ENCODE measurements around the gene CASK.

Gene CASK

GRCh38 chrX:41881166-41881565 is 42.2 kb downstream of the CASK start (continued):
- TF ChIP-seq PATZ1 (CRISPR knock-in tag; IDR thresholded peaks at IDR 0.05; ENCODE audit: borderline replicate concordance), result no peak

GRCh38 chrX:41877167-41877566 is 46.2 kb downstream of the CASK start:
- no peak for ATAC-seq
- TF ChIP-seq ZFP3 (CRISPR knock-in tag; IDR thresholded peaks at IDR 0.05), result no peak
- no peak for TF ChIP-seq ZC3H10 (CRISPR knock-in tag; IDR thresholded peaks at IDR 0.05)
- TF ChIP-seq CSDC2 (CRISPR knock-in tag; IDR thresholded peaks at IDR 0.05), result no peak
- no peak for TF ChIP-seq TOX (CRISPR knock-in tag; IDR thresholded peaks at IDR 0.05; ENCODE audit: borderline replicate concordance)
- no peak for TF ChIP-seq SNAI2 (CRISPR knock-in tag; IDR thresholded peaks at IDR 0.05)
- TF ChIP-seq RARB (CRISPR knock-in tag; IDR thresholded peaks at IDR 0.05), result no peak
- no peak for TF ChIP-seq PPARA (CRISPR knock-in tag; IDR thresholded peaks at IDR 0.05; ENCODE audit: borderline replicate concordance)
- TF ChIP-seq ZFP30 (CRISPR knock-in tag; IDR thresholded peaks at IDR 0.05), result no peak

GRCh38 chrX:41875142-41875541 is 48.2 kb downstream of the CASK start:
- TF ChIP-seq CSDC2 (CRISPR knock-in tag; IDR thresholded peaks at IDR 0.05) (no peak), RARB (CRISPR knock-in tag; IDR thresholded peaks at IDR 0.05) (no peak), ESRRG (CRISPR knock-in tag; IDR thresholded peaks at IDR 0.05) (no peak), TCF4 (CRISPR knock-in tag; IDR thresholded peaks at IDR 0.05; ENCODE audit: borderline replicate concordance) (no peak), ZNF70 (CRISPR knock-in tag; IDR thresholded peaks at IDR 0.05) (no peak)
- no peak for ATAC-seq

- TF ChIP-seq CSDC2 (CRISPR knock-in tag; IDR thresholded peaks at IDR 0.05) (no peak), PATZ1 (CRISPR knock-in tag; IDR thresholded peaks at IDR 0.05; ENCODE audit: borderline replicate concordance) (no peak), TCF4 (CRISPR knock-in tag; IDR thresholded peaks at IDR 0.05; ENCODE audit: borderline replicate concordance) (no peak), ZNF8 (CRISPR knock-in tag; IDR thresholded peaks at IDR 0.05) (no peak), OSR1 (CRISPR knock-in tag; IDR thresholded peaks at IDR 0.05) (no peak), BACH2 (CRISPR knock-in tag; IDR thresholded peaks at IDR 0.05; ENCODE audit: borderline replicate concordance) (no peak), GLIS3 (CRISPR knock-in tag; IDR thresholded peaks at IDR 0.05) (no peak), ZFP30 (CRISPR knock-in tag; IDR thresholded peaks at IDR 0.05) (no peak), ARNTL (CRISPR knock-in tag; IDR thresholded peaks at IDR 0.05; ENCODE audit: borderline replicate concordance, low read depth) (no peak)
- no peak for ATAC-seq
These were observed 52.6 kb downstream of the CASK start for GRCh38 chrX:41870719-41871151.

GRCh38 chrX:41868392-41868977 is 54.9 kb downstream of the CASK start:
- no peak for ATAC-seq
- TF ChIP-seq CSRNP3 (CRISPR knock-in tag; IDR thresholded peaks at IDR 0.05), result no peak
- TF ChIP-seq TSHZ2 (CRISPR knock-in tag; IDR thresholded peaks at IDR 0.05), result no peak
- no peak for TF ChIP-seq ZNF565 (CRISPR knock-in tag; conservative IDR thresholded peaks at IDR 0.05; ENCODE audit: low read depth)
- no peak for TF ChIP-seq SNAI2 (CRISPR knock-in tag; IDR thresholded peaks at IDR 0.05)
- no peak for TF ChIP-seq RARB (CRISPR knock-in tag; IDR thresholded peaks at IDR 0.05)
- no peak for TF ChIP-seq ZNF70 (CRISPR knock-in tag; IDR thresholded peaks at IDR 0.05)

Data from SK-N-SH treated with all-trans-retinoic acid at 6 μM for 48 hours (cell line).